ENCODE results near the gene GTPBP3.

DNA sequence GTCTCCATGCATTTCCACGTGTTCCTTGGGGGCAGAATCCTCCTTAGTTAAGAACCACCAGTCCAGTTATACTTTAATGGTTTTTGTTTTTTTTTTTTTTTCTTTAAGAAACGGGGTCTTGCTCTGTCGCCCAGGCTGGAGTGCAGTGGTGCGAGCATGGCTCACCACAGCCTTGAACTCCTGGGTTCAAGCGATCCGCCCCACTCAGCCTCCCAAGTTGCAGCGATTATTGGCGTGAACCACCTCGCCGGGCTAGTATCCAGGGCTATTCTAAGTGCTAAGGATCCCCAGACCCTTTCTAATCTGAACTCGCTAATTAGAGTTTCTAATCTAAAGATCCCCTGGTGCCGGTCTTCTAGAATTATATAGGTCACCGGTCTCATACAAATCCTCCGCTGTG, 43.7 kb upstream of the GTPBP3 start:
- TF ChIP-seq, protein P1, sequence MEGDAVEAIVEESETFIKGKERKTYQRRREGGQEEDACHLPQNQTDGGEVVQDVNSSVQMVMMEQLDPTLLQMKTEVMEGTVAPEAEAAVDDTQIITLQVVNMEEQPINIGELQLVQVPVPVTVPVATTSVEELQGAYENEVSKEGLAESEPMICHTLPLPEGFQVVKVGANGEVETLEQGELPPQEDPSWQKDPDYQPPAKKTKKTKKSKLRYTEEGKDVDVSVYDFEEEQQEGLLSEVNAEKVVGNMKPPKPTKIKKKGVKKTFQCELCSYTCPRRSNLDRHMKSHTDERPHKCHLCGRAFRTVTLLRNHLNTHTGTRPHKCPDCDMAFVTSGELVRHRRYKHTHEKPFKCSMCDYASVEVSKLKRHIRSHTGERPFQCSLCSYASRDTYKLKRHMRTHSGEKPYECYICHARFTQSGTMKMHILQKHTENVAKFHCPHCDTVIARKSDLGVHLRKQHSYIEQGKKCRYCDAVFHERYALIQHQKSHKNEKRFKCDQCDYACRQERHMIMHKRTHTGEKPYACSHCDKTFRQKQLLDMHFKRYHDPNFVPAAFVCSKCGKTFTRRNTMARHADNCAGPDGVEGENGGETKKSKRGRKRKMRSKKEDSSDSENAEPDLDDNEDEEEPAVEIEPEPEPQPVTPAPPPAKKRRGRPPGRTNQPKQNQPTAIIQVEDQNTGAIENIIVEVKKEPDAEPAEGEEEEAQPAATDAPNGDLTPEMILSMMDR (IDR thresholded peaks at IDR 0.05): no peak
- no peak for TF ChIP-seq POLR2AphosphoS5 (IDR thresholded peaks at IDR 0.05)
- no peak for TF ChIP-seq POLR2A (IDR thresholded peaks at IDR 0.05)
- no peak for TF ChIP-seq EP300 (IDR thresholded peaks at IDR 0.05)
